Measurements from ENCODE around the gene ADIRF. TPM values are rescaled to one million over a fixed set of nuclear protein-coding genes. Genes with fewer than 3 reads are reported as not detected.
"Not testable (repeated sequence)": the region's sequence is repeated elsewhere in the genome, so short reads cannot be mapped to it uniquely, and the experiment has no call there.

The ADIRF gene
- polyA plus RNA-seq, 4 donors = 2.9 to 1,065 (median 471) TPM

GRCh38 chr10:87014986-87015716 lies 46.9 kb downstream of the ADIRF start:
- DNase-seq; H3K9me3 ChIP-seq (ENCODE audit: control insufficient read depth in 2 of 2, insufficient read depth in 1 of 2, low read depth in 1 of 2, low read length in 1 of 2); H3K4me3 ChIP-seq (ENCODE audit: low read depth in 1 of 3, low read length in 3 of 3); H3K4me1 ChIP-seq (ENCODE audit: control insufficient read depth in 3 of 3, insufficient read depth in 2 of 3, low read depth in 1 of 3, low read length in 2 of 3); H3K36me3 ChIP-seq (ENCODE audit: control insufficient read depth in 3 of 3, insufficient read depth in 2 of 3, low read depth in 1 of 3, low read length in 3 of 3); H3K27ac ChIP-seq (ENCODE audit: low read depth in 1 of 3, low read length in 2 of 3); FAIRE-seq; H3K27me3 ChIP-seq (ENCODE audit: control insufficient read depth in 3 of 3, insufficient read depth in 3 of 3, low read length in 3 of 3): not testable (repeated sequence)
- WGBS, 3 donors = 82 to 91% (median 84%) methylated on average over 7 to 9 of the region's 10 CpGs

- not testable (repeated sequence) for H3K27me3 ChIP-seq (ENCODE audit: control insufficient read depth in 3 of 3, insufficient read depth in 3 of 3, low read length in 3 of 3); FAIRE-seq; H3K9me3 ChIP-seq (ENCODE audit: control insufficient read depth in 2 of 2, insufficient read depth in 1 of 2, low read depth in 1 of 2, low read length in 1 of 2); H3K4me3 ChIP-seq (ENCODE audit: low read depth in 1 of 3, low read length in 3 of 3); DNase-seq; H3K27ac ChIP-seq (ENCODE audit: low read depth in 1 of 3, low read length in 2 of 3); H3K4me1 ChIP-seq (ENCODE audit: control insufficient read depth in 3 of 3, insufficient read depth in 2 of 3, low read depth in 1 of 3, low read length in 2 of 3); H3K36me3 ChIP-seq (ENCODE audit: control insufficient read depth in 3 of 3, insufficient read depth in 2 of 3, low read depth in 1 of 3, low read length in 3 of 3)
- WGBS, 3 donors = 84 to 91% (median 88%) methylated on average over 6 of the region's 6 CpGs
Observed at GRCh38 chr10:87018127-87018526, 49.8 kb downstream of the ADIRF start.

- not testable (repeated sequence) for H3K36me3 ChIP-seq (ENCODE audit: control insufficient read depth in 3 of 3, insufficient read depth in 2 of 3, low read depth in 1 of 3, low read length in 3 of 3); H3K4me1 ChIP-seq (ENCODE audit: control insufficient read depth in 3 of 3, insufficient read depth in 2 of 3, low read depth in 1 of 3, low read length in 2 of 3); H3K4me3 ChIP-seq (ENCODE audit: low read depth in 1 of 3, low read length in 3 of 3); H3K27me3 ChIP-seq (ENCODE audit: control insufficient read depth in 3 of 3, insufficient read depth in 3 of 3, low read length in 3 of 3); DNase-seq; FAIRE-seq; H3K27ac ChIP-seq (ENCODE audit: low read depth in 1 of 3, low read length in 2 of 3); H3K9me3 ChIP-seq (ENCODE audit: control insufficient read depth in 2 of 2, insufficient read depth in 1 of 2, low read depth in 1 of 2, low read length in 1 of 2)
- 78 to 92% (median 84%) methylated on average over 6 of the region's 6 CpGs for WGBS, 3 donors
Observed at GRCh38 chr10:87019066-87019465, 50.8 kb downstream of the ADIRF start.

GRCh38 chr10:87019504-87019903 lies 51.2 kb downstream of the ADIRF start:
- H3K4me1 ChIP-seq (ENCODE audit: control insufficient read depth in 3 of 3, insufficient read depth in 2 of 3, low read depth in 1 of 3, low read length in 2 of 3); H3K27ac ChIP-seq (ENCODE audit: low read depth in 1 of 3, low read length in 2 of 3); H3K27me3 ChIP-seq (ENCODE audit: control insufficient read depth in 3 of 3, insufficient read depth in 3 of 3, low read length in 3 of 3); DNase-seq; H3K36me3 ChIP-seq (ENCODE audit: control insufficient read depth in 3 of 3, insufficient read depth in 2 of 3, low read depth in 1 of 3, low read length in 3 of 3); FAIRE-seq; H3K9me3 ChIP-seq (ENCODE audit: control insufficient read depth in 2 of 2, insufficient read depth in 1 of 2, low read depth in 1 of 2, low read length in 1 of 2); H3K4me3 ChIP-seq (ENCODE audit: low read depth in 1 of 3, low read length in 3 of 3): not testable (repeated sequence)
- WGBS, 3 donors = 83 to 100% methylated on average over 1 of the region's 1 CpG; no CpG with 5 or more reads in 1 of the 3 donors

- not testable (repeated sequence) for H3K27me3 ChIP-seq (ENCODE audit: control insufficient read depth in 3 of 3, insufficient read depth in 3 of 3, low read length in 3 of 3); H3K9me3 ChIP-seq (ENCODE audit: control insufficient read depth in 2 of 2, insufficient read depth in 1 of 2, low read depth in 1 of 2, low read length in 1 of 2); FAIRE-seq; H3K4me1 ChIP-seq (ENCODE audit: control insufficient read depth in 3 of 3, insufficient read depth in 2 of 3, low read depth in 1 of 3, low read length in 2 of 3); DNase-seq; H3K27ac ChIP-seq (ENCODE audit: low read depth in 1 of 3, low read length in 2 of 3); H3K4me3 ChIP-seq (ENCODE audit: low read depth in 1 of 3, low read length in 3 of 3); H3K36me3 ChIP-seq (ENCODE audit: control insufficient read depth in 3 of 3, insufficient read depth in 2 of 3, low read depth in 1 of 3, low read length in 3 of 3)
- 81 to 87% (median 86%) methylated on average over 6 to 9 of the region's 9 CpGs for WGBS, 3 donors
Observed at GRCh38 chr10:87020056-87020455, 51.8 kb downstream of the ADIRF start, which contains the start of gene FAM25A. Gene FAM25A (plus strand): TSS chr10:87020294. CDS start chr10:87020325, 31 bp downstream.

Other genes with a start within 250 kb of the ADIRF start
- 10 to 100 TPM in 2 of 4 donors, 1 to 10 TPM in 2; 3.4 to 40.2 (median 9.8) TPM for gene BMPR1A, start 211.9 kb upstream of the ADIRF start, polyA plus RNA-seq
- gene MMRN2, start 10.9 kb upstream of the ADIRF start, polyA plus RNA-seq = 10 to 100 TPM in 1 of 4 donors, 1 to 10 TPM in 2, under 1 TPM in 1; 0.45 to 20.8 (median 3.3) TPM
- 10 to 100 TPM in 1 of 4 donors, 1 to 10 TPM in 3; 2.4 to 44.8 (median 3.3) TPM for gene SNCG, start 9.9 kb upstream of the ADIRF start, polyA plus RNA-seq
- not detected for gene FAM25A, start 51.8 kb downstream of the ADIRF start, polyA plus RNA-seq
- 100 to 1,000 TPM in 2 of 4 donors, 10 to 100 TPM in 2; 79.0 to 141 (median 102) TPM for gene GLUD1, start 126.4 kb downstream of the ADIRF start, polyA plus RNA-seq
- 10 to 100 TPM; 19.6 to 34.4 (median 27.2) TPM for gene SHLD2, start 126.7 kb downstream of the ADIRF start, polyA plus RNA-seq